GM19023 (cell line): ENCODE results near the gene SLC8A1.

ENCODE experiments used
- ATAC-seq: cut with Tn5 transposase; IDR thresholded peaks from one replicate; pipeline ENCODE4 v1.9.1; 2021; ENCODE audit warnings: mild to moderate bottlenecking, moderate library complexity; ENCODE audit not compliant: unreplicated experiment

The SLC8A1 gene

DNA sequence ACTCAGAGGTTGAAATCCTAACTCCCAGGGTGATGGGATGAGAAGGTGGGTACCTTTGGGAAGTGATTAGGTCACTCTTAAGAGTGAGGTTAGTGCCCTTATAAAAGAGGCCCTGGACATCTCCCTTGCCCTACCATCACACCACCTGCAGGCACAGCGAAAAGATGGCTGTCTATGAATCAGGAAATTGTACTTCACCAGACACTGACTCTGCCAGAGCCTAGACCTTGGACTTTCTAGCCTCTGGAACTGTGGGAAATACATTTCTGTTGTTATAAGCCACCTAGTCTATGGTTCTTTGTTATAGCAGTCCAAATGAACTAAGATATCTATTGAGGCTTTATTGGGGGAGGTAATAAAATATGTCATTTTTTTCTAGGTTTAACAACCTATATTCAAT is 203.6 kb downstream of the SLC8A1 start:
- no peak for ATAC-seq

DNA sequence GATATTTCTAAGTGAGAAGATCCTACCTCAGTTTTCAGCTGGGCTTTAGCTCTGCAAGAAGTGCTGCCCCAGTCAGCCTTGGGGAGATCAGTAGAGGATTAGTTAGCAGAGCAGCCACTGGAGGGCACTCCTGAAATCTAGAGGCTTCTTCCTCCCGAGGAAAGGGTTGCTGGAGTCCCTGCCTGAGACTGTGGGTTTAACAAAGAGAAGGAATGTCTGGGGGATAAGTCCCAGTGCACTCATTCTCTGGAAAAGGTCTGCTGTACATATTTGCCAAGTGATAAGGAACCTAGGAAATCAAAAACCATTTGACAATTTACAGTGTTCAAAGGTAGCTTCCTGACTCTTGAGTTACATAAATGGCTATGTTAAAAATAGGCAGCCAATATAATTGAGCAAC is 207.2 kb downstream of the SLC8A1 start:
- ATAC-seq: peak; percentile 69

GRCh38 chr2:40244251-40244650 is 207.6 kb downstream of the SLC8A1 start:
- no peak for ATAC-seq

DNA sequence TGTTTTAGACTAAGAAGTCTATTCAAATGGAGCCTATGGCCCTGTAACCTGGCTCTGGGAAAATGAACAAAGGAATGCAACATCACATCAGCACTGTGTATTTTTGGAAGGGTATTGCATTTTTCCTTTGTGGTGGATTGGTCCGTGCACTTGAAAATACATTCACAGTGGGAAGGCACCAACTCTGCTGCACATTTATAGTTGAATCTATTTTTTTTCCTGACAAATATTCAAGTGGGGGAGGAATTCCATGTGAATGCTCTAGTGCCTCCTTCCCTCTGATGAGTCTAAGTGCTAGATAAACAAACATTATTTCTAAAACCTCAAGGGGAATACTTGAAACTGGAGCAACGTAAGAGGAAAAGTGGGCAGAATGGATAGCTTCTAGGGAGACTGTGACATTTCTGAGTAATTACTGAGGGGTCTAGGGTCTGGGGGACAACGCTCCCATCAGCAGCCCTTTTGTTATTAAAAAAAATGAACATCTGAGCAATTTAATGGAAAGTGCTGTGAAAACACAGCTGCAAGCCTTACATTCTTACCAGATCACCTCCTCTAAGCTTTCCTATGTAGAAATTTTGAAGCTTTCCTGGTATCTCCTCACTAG is 208.2 kb downstream of the SLC8A1 start:
- no peak for ATAC-seq

GRCh38 chr2:40242315-40242714 is 209.6 kb downstream of the SLC8A1 start:
- ATAC-seq: no peak

- ATAC-seq: no peak
These were observed 211.8 kb downstream of the SLC8A1 start for GRCh38 chr2:40240070-40240469.

GRCh38 chr2:40230707-40231432 is 221.0 kb downstream of the SLC8A1 start:
- no peak for ATAC-seq

DNA sequence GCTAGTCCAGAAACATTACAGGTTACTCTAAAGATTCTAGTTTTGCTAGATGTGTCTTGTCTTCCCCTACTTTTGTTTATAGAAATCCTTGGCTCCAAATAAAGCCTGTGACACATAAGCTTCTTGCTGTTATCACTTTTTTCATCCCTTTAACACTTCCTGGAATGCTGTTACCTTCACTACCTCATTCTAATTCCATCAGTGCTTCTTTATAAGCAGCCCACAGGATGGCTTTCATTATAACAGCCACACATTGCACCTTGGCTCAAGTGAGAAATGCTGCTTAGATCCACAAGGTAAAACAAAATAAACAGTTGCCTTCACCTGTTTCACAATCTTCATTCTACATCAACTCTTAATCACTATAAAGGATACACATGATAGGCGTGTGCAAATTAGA is 221.7 kb downstream of the SLC8A1 start:
- no peak for ATAC-seq

DNA sequence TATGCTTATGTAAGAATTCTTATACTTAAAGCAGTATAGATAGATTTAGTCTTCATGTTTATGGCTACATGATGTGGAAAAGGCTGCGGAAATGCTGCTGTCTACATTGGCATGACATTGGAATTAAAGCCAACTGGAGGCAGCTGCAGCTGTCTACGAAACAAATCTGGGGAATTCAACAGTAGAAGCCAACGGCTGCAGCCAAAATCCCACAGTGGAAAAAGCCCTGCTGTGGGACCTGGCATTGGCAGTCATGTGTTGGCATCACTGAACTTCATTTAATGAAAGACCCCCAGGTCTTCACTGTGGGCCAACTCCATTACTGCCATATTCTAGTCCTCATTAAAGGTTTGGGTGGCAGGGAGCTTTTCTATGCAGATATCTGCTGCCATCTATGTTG is 223.6 kb downstream of the SLC8A1 start:
- ATAC-seq: no peak

- no peak for ATAC-seq
These were observed 224.7 kb downstream of the SLC8A1 start for GRCh38 chr2:40227210-40227609.

- ATAC-seq: no peak
These were observed 225.3 kb downstream of the SLC8A1 start for GRCh38 chr2:40226637-40227036.

DNA sequence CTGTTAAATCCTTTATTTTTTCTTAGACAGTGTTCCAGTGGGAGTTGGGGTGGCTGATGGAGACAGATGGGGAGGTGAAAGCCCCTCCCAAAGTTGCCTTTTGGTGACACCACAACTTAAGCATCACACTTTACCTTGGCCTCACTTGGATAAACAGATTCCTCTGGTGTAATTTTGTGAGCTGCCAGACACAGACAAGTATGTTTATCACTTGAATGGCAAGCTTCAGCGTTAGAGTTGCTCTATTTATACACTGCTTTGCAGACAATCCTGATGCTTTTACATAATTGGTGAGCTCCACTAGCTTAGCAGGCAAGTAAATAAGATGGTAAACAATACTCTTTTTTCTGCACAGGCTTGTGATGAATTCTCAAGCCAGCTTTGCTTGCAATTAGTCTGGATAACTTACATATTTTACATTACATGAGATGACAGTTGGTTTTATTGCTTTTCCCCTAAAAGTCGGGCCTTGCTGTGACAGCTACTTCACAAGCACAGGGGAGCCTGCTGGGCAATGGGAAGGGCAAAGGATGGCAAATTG is 226.2 kb downstream of the SLC8A1 start:
- no peak for ATAC-seq

GRCh38 chr2:40224318-40224717 is 227.6 kb downstream of the SLC8A1 start:
- no peak for ATAC-seq

- ATAC-seq: no peak
These were observed 231.5 kb downstream of the SLC8A1 start for GRCh38 chr2:40220177-40220925.

GRCh38 chr2:40219141-40219540 is 232.7 kb downstream of the SLC8A1 start:
- no peak for ATAC-seq

- ATAC-seq: no peak
These were observed 233.2 kb downstream of the SLC8A1 start for GRCh38 chr2:40218679-40219078.

- no peak for ATAC-seq
These were observed 238.3 kb downstream of the SLC8A1 start for GRCh38 chr2:40213619-40214018.

GRCh38 chr2:40213071-40213470 is 238.8 kb downstream of the SLC8A1 start:
- ATAC-seq: no peak

- ATAC-seq: no peak
These were observed 240.9 kb downstream of the SLC8A1 start for GRCh38 chr2:40210968-40211353.

DNA sequence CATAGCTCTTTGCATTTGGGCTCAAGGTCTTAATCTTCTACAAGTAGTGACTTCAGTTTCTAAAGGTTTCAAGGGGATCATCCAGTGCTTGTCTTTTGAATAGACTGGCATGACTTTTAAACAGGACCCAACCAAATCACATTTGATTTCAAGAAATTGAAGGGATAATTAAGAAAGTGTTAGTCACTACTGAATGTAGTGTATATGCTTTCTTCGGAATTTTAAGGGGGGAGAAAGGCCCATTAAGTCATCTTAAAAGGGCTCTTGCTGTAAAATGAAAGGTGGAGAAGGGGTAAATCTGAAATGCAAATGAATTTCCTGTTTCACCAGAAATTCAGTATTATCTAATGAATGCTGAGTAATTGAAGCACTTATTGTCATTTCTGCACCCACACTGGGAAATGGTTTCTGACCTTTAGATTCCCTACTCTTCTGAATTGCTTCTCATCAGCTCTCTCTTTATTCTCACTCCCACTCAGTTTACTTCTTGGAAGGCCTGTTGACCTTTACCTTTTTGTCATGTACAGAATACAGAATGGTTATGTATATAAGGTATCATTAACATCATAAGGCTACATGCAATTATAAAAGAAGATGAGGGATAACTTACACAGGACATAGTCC is 241.4 kb downstream of the SLC8A1 start:
- ATAC-seq: no peak

DNA sequence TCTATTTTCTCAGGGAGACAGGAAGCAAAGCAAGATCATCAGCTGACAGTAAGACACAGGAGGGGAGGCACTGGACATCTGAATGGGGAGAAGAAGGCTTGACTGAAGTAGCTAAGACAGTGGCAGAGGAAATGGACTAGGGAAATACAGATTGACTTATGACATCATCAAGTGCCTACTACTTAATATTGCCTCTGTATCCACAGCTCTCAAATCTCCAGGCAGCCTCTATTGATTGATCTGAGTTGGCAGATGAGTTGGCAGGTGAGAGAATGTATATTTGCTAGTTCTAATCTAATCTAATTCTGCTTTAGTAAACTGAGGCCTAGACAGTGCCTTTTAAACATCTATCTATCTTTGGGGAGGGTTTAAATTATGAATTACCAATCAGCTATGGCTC is 242.1 kb downstream of the SLC8A1 start:
- ATAC-seq: no peak
